Inflammatory macrophage treated with lipopolysaccharide for 4 hours (primary cell): Measurements from ENCODE around the gene PAFAH1B2.
A peak's percentile ranks its signal among the peaks of the same experiment; 100 is the strongest.
"Not testable (repeated sequence)": the region's sequence is repeated elsewhere in the genome, so short reads cannot be mapped to it uniquely, and the experiment has no call there.

Experiments used
- DNase-seq: peaks from one replicate; pipeline ENCODE4 v3.0.0-alpha.2; 2020

PAFAH1B2 gene

DNA sequence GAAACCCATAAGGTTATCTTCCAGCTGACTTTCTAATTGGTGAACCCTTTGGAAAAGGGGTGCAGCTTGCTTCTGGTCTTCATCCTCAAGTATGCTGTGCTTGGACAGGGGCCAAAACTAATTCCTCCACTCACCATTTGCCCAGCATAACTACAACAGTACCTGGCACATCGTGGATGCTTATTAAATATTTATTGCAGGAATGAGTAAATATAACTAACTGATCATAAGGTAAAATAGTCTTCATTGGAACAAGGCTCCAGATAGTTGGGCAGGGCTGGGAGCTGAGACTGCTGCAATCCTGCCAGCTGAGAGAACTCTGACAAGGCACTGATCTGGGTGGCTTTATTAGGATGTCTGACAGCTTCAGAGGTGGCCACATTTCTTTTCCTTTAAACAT lies 32.1 kb downstream of the PAFAH1B2 start:
- DNase-seq: no peak

DNA sequence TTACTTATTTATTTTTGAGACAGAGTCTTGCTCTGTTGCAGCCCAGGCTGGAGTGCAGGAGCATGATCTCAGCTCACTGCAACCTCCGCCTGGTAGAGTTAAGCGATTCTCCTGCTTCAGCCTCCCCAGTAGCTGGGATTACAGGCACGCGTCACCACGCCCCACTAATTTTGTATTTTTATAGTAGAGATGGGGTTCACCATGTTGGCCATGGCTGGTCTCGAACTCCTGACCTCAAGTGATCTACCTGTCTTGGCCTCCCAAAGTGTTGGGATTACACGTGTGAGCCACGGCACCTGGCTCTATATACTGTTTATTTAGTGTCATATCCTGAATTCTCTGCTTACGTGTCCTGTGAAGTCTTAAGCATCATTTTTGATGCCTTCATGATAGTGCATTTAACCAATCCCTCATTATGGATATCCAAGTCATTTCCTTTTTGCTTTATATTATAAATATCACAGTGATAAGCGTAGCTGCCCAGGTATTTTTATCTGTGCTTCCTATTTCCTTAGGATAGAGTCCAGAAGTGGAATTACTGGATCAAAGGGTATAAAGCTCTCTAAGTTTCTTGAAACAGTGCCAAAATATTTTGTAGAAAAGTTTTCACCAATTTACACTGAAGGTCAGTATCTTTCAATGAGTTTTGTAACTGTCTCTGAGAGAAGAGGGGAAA lies 33.6 kb downstream of the PAFAH1B2 start:
- DNase-seq: no peak

GRCh38 chr11:117178210-117179034 lies 34.3 kb downstream of the PAFAH1B2 start, which contains the start of gene SIDT2:
TSS of gene SIDT2 (plus strand) at chr11:117178743. CDS start at chr11:117179264, 521 bp downstream.
- peak; percentile 92 for DNase-seq

DNA sequence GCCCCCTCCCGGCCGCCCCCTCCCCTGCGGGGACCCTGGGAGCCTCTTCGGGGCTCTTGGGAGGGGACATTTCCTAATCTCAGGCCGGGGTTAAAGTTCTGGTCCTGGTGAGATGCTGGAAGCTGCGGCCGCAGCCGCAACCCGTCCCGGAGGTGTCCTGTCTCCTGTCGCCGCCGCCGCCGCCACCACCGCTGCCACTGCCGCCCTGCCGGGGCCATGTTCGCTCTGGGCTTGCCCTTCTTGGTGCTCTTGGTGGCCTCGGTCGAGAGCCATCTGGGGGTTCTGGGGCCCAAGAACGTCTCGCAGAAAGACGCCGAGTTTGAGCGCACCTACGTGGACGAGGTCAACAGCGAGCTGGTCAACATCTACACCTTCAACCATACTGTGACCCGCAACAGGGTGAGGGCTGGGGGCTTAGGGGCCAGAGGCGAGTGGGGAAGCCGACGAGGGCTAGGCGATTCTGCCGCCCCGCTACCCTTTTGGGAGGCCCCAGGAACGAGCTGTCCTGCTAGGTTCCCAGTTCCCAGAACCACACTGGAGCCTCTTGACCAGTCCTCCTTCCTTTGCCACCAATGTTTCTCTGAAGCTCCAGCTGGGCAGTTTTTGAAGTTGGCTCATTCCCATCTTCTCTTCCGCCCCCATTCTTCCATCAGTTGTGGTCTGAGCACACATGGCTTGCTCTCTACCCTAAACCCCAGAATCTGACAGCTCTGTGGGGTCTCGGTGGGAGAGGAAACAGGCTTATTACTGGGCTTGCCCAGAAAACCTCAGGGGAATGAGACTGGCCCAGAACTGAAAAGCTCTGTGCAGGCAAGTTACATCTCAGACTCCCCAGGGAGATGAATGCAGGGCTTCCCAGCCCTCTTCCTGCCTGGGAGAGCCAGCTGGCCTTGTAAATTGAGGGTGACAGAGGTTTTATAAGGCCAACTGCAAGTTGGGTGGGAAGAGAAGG lies 35.2 kb downstream of the PAFAH1B2 start:
- peak; percentile 23 for DNase-seq

GRCh38 chr11:117180020-117180419 lies 35.9 kb downstream of the PAFAH1B2 start:
- peak; percentile 43 for DNase-seq

- DNase-seq: peak; percentile 84
Measured at GRCh38 chr11:117180661-117181585, 36.8 kb downstream of the PAFAH1B2 start.

GRCh38 chr11:117181586-117182550 lies 37.8 kb downstream of the PAFAH1B2 start:
- DNase-seq: no peak

DNA sequence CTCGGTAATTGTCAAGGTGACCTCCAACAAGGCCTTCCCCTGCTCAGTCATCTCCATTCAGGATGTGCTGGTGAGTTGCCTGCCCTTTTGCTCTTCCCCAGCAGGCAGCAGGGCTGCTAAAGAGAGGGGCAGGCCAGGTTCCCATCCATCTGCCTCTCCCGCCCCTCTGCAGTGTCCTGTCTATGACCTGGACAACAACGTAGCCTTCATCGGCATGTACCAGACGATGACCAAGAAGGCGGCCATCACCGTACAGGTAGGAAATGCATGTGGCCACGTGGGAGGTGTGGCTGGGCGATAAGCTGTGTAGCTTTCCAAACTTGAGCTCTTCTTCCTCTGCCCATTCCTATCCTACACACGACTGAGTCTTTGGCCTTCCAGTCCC lies 38.5 kb downstream of the PAFAH1B2 start:
- no peak for DNase-seq

GRCh38 chr11:117183178-117183577 lies 39.1 kb downstream of the PAFAH1B2 start:
- DNase-seq: not testable (repeated sequence)

DNA sequence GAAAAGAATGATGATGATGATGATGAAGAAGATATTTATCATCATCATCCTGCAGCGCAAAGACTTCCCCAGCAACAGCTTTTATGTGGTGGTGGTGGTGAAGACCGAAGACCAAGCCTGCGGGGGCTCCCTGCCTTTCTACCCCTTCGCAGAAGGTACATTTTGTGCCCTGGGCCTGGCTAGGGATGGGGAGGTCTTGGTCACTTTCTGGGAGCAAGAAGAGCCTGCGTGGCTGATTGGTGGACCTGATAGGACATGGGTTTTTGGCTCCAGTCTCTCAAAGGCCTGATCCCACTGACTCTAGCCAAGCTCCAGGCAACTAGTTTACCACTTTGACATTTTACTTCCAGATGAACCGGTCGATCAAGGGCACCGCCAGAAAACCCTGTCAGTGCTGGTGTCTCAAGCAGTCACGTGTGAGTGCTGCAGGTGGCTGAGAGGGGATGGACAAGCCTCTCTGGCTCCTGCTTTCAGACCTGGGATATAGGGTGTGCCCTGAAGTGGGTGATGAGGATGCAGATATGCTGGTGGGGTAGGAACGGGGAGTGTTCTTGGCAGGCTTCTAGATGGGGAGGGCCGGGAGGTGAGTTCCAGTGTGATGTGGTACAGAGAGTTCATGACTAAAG lies 39.8 kb downstream of the PAFAH1B2 start:
- no peak for DNase-seq

DNA sequence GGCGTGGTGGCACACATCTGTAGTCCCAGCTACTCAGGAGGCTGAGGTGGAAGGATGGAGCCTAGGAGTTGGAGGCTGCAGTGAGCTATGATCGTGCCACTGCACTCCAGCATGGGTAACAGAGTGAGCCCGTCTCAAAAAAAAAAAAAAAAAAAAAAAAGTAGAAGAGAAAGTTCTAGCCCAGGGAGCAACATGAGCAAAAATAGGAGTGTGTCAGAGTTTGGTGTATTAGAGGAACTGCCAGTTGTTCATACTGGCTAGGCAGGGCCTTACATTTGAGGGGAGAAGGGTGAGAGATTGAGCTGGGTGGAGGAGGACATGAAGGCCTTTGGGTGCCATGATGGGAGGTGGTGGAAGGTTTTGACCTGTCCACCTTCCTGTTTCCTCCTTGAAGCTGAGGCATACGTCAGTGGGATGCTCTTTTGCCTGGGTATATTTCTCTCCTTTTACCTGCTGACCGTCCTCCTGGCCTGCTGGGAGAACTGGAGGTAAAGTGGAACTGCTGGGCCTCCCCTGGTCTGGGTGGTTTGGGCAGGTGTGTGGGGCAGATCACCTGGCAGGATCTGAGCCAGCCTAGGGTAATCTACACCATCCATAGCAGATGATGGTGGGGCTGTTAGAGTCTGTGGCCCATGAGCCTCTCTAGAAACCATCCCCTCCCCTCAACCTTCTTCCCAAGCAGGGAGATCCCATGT lies 41.8 kb downstream of the PAFAH1B2 start:
- DNase-seq: peak; percentile 75

- DNase-seq: no peak
Measured at GRCh38 chr11:117186431-117186761, 42.3 kb downstream of the PAFAH1B2 start.

GRCh38 chr11:117187007-117187406 lies 42.9 kb downstream of the PAFAH1B2 start:
- no peak for DNase-seq

DNA sequence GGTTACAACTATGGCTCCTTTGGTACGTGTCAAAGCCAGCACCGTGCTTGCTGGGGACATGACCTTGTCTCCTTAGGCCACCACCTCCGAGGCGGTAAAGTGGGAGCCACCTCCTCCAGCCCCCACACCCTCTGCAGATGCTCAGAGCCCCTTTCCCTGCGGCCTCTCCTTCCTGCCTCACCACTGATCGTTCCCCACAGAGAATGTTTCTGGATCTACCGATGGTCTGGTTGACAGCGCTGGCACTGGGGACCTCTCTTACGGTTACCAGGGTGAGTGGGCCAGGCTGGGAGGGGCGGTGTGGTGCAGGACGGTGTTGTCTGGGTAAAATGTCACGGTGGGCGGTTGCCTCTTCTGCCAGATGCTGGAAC lies 43.3 kb downstream of the PAFAH1B2 start:
- DNase-seq: no peak

- no peak for DNase-seq
Measured at GRCh38 chr11:117187799-117188481, 43.9 kb downstream of the PAFAH1B2 start.

DNA sequence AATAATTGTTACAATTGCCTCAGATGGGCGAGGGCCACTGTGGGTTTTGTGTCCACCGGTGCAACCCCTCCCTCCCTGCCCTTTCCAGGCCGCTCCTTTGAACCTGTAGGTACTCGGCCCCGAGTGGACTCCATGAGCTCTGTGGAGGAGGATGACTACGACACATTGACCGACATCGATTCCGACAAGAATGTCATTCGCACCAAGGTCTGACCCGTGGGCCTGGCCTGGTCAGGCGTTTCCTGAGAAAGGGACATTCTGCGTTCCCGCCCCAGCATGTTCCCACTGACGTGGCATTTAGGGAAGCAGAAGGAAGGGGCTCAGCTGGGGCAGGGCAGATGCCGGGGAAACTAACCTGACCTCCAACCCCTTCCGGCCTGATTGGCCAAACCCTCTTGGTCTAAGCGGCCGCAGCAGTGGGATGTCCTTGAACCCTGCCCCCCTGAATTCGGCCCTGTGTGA lies 44.6 kb downstream of the PAFAH1B2 start:
- DNase-seq: peak; percentile 86

GRCh38 chr11:117189191-117189940 lies 45.3 kb downstream of the PAFAH1B2 start:
- DNase-seq: peak; percentile 98

DNA sequence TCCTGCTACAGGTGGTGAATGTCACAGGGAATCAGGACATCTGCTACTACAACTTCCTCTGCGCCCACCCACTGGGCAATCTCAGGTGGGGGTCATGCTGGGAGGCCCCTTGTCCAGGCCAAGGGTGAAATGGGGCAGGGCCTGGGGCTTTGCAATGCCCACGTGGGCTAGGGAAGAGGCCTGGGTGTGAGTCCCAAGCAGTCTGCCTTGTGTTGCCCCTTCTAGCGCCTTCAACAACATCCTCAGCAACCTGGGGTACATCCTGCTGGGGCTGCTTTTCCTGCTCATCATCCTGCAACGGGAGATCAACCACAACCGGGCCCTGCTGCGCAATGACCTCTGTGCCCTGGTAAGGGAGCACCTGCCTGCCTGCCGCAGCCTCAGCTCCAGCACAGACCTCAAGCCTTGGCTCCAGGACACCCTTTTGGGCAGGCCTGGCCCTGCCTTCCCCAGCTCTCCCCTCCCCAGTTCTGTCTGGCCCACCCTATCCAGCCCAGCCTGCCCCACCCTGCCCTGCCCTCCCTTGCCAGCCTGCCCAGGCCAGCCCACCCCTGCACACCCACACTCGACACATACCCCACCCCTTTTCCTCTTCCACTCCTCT lies 46.0 kb downstream of the PAFAH1B2 start:
- no peak for DNase-seq
